NCI-H146 treated with DMSO at 0.1 percent for 48 hours (cell line): Measurements from ENCODE around the gene FARP1.
A peak's percentile ranks its signal among the peaks of the same experiment; 100 is the strongest.
"Not testable (repeated sequence)": the region's sequence is repeated elsewhere in the genome, so short reads cannot be mapped to it uniquely, and the experiment has no call there.

Source experiments
- DNase-seq: peaks from one replicate; lab custom pipeline; 2025; ENCODE audit not compliant: unreplicated experiment; lab: John Stamatoyannopoulos, UW

FARP1 gene

GRCh38 chr13:98411617-98412265, 268.8 kb downstream of the FARP1 start:
- DNase-seq, result no peak

GRCh38 chr13:98413278-98413677, 270.4 kb downstream of the FARP1 start:
- DNase-seq, result not testable (repeated sequence)

GRCh38 chr13:98413796-98414195, 270.9 kb downstream of the FARP1 start:
- DNase-seq, result no peak

GRCh38 chr13:98415326-98416070, 272.6 kb downstream of the FARP1 start:
- no peak for DNase-seq

- DNase-seq, result peak; percentile 92
These were observed 273.5 kb downstream of the FARP1 start for GRCh38 chr13:98416408-98416807.

GRCh38 chr13:98419786-98420553, 277.1 kb downstream of the FARP1 start:
- DNase-seq, result no peak

GRCh38 chr13:98420554-98421175, 277.8 kb downstream of the FARP1 start:
- no peak for DNase-seq

- DNase-seq, result no peak
These were observed 279.2 kb downstream of the FARP1 start for GRCh38 chr13:98422046-98422445.

GRCh38 chr13:98423417-98423816, 280.5 kb downstream of the FARP1 start:
- no peak for DNase-seq

- DNase-seq, result no peak
These were observed 284.6 kb downstream of the FARP1 start for GRCh38 chr13:98427331-98427995.

GRCh38 chr13:98428256-98428966, 285.5 kb downstream of the FARP1 start:
- DNase-seq, result no peak

GRCh38 chr13:98429081-98429480, 286.2 kb downstream of the FARP1 start:
- DNase-seq, result no peak

- DNase-seq, result no peak
These were observed 286.6 kb downstream of the FARP1 start for GRCh38 chr13:98429531-98429930.

GRCh38 chr13:98429977-98430736, 287.3 kb downstream of the FARP1 start:
- DNase-seq, result no peak

- DNase-seq, result no peak
These were observed 289.7 kb downstream of the FARP1 start for GRCh38 chr13:98432638-98433037.

GRCh38 chr13:98433654-98434053, 290.8 kb downstream of the FARP1 start:
- no peak for DNase-seq

GRCh38 chr13:98434060-98434459, 291.2 kb downstream of the FARP1 start:
- DNase-seq, result no peak

- no peak for DNase-seq
These were observed 292.5 kb downstream of the FARP1 start for GRCh38 chr13:98435376-98435775.

GRCh38 chr13:98436233-98436910, 293.5 kb downstream of the FARP1 start:
- no peak for DNase-seq
